Islet of Langerhans (tissue), 1 donor: Measurements from ENCODE around the gene RAB40AL.

Experiments
- FAIRE-seq: peaks from one replicate; lab custom pipeline; 2011; peaks lifted over from hg19 to GRCh38; lab: Jason Lieb, UNC

The RAB40AL gene

DNA sequence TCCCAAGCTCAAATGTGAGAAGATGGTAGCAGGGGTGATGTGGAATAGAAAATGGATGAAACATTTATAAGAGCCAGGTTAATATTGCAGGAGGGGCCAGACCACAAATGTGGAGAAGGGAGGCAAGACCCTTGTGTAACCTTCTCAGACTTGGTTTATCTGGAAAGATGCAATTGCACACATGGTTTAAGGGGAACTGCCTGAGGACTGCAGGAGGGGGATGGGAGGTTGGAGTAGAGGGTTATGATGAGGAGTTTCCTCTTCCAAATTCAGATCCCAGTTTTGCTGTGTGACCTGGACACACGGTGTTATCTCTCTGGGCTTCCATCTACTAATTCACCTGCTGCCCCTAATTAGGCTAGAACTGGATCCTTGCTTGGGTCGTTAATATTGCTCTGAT, 46.1 kb downstream of the RAB40AL start:
- FAIRE-seq: no peak

GRCh38 chrX:102985192-102985591, 48.1 kb downstream of the RAB40AL start:
- FAIRE-seq: no peak
